WTC11 (cell line): ENCODE measurements around the gene AOC1.

Source experiments
- KAT7 ChIP-seq: sonication (generic); formaldehyde crosslinking; IDR thresholded peaks from 2 replicates; pipeline ENCODE4 v1.8.1; 2023; ENCODE audit warnings: missing genetic modification reagents, mild to moderate bottlenecking, borderline replicate concordance
- MLX ChIP-seq: sonication (generic); formaldehyde crosslinking; IDR thresholded peaks from 2 replicates; pipeline ENCODE4 v1.8.1; 2023; ENCODE audit warnings: mild to moderate bottlenecking, missing genetic modification reagents, moderate library complexity
- TF ChIP-seq, protein P1 (sequence below): sonication (generic); formaldehyde crosslinking; IDR thresholded peaks from 2 replicates; pipeline ENCODE4 v1.8.0; 2022; ENCODE audit warnings: mild to moderate bottlenecking, missing genetic modification reagents
- TF ChIP-seq, protein P2 (sequence below): fragments of 200-600 bp; IDR thresholded peaks from 2 replicates; pipeline ENCODE4 v1.8.0; 2022; ENCODE audit warnings: antibody characterized with exemption

DNA sequence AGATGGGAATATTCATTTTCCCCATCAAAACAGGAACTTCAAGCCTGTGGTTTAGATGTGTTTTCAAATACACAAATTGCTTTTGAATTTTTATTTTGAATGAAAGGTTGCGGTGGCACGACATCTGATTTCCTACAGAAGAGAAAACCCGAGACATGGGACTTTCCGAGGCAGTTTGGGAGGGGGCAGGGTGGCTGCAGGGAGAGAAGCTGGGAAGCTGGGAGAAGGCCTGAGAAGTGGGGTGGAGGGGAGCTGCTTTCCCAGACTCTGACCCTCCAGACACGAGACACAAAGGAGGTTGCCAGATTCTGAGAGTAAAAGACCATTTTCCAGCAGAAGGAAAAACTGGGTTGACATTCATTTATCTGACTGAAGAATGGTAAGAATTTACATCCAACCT is 32.2 kb upstream of the AOC1 start:
- TF ChIP-seq, protein P1, sequence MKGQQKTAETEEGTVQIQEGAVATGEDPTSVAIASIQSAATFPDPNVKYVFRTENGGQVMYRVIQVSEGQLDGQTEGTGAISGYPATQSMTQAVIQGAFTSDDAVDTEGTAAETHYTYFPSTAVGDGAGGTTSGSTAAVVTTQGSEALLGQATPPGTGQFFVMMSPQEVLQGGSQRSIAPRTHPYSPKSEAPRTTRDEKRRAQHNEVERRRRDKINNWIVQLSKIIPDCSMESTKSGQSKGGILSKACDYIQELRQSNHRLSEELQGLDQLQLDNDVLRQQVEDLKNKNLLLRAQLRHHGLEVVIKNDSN (CRISPR knock-in tag): no peak
- TF ChIP-seq, protein P2, sequence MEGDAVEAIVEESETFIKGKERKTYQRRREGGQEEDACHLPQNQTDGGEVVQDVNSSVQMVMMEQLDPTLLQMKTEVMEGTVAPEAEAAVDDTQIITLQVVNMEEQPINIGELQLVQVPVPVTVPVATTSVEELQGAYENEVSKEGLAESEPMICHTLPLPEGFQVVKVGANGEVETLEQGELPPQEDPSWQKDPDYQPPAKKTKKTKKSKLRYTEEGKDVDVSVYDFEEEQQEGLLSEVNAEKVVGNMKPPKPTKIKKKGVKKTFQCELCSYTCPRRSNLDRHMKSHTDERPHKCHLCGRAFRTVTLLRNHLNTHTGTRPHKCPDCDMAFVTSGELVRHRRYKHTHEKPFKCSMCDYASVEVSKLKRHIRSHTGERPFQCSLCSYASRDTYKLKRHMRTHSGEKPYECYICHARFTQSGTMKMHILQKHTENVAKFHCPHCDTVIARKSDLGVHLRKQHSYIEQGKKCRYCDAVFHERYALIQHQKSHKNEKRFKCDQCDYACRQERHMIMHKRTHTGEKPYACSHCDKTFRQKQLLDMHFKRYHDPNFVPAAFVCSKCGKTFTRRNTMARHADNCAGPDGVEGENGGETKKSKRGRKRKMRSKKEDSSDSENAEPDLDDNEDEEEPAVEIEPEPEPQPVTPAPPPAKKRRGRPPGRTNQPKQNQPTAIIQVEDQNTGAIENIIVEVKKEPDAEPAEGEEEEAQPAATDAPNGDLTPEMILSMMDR: no peak
- no peak for TF ChIP-seq KAT7 (CRISPR knock-in tag)
- no peak for TF ChIP-seq MLX (CRISPR knock-in tag)
